MCF 10A (cell line): ENCODE results near the gene CTXN3. TPM values are rescaled to one million over a fixed set of nuclear protein-coding genes. Genes with fewer than 3 reads are reported as not detected.

ENCODE experiments used
- Bru-seq: library from RNA; stranded (reverse); fragments of 400-500 nt; gene quantifications from one replicate; lab custom pipeline; 2021; lab: Mats Ljungman, UMichigan
- BruChase-seq, 2 experiments: library from RNA; stranded (reverse); fragments of 400-500 nt; gene quantifications; one replicate each; lab custom pipeline; 2021; lab: Mats Ljungman, UMichigan
- BruUV-seq: library from RNA; stranded (reverse); fragments of 400-500 nt; replicated peaks from 2 replicates; lab custom pipeline; 2021; lab: Mats Ljungman, UMichigan
- CTCF ChIA-PET: fragments of 300-600 bp; sonication (Branson Sonifier 250); formaldehyde crosslinking; extraction: SDS; loops from one replicate; lab custom pipeline; 2021; ENCODE audit warnings: antibody characterized with exemption, inconsistent platforms; lab: Yijun Ruan, JAX
- POLR2A ChIA-PET: fragments of 300-600, 350-650 bp; sonication (Branson Sonifier 250); formaldehyde crosslinking; extraction: SDS; loops from one replicate; lab custom pipeline; 2020; ENCODE audit warnings: antibody characterized with exemption, inconsistent platforms; lab: Yijun Ruan, JAX
- DNase-seq: peaks from one replicate; pipeline ENCODE4 v3.0.0-alpha.2; 2018; ENCODE audit not compliant: unreplicated experiment
- H3K27ac Mint-ChIP-seq: one replicate; pipeline ENCODE4 v1.8.0; 2022; ENCODE audit warnings: mild to moderate bottlenecking, low read depth, mixed read lengths; ENCODE audit not compliant: unreplicated experiment
- H3K27me3 Mint-ChIP-seq: one replicate; pipeline ENCODE4 v1.8.0; 2022; ENCODE audit warnings: mixed read lengths; ENCODE audit not compliant: insufficient read depth, unreplicated experiment
- H3K36me3 Mint-ChIP-seq: one replicate; pipeline ENCODE4 v1.8.0; 2022; ENCODE audit warnings: mild to moderate bottlenecking, moderate library complexity, mixed read lengths; ENCODE audit not compliant: insufficient read depth, unreplicated experiment
- H3K4me1 Mint-ChIP-seq: one replicate; pipeline ENCODE4 v1.8.0; 2022; ENCODE audit warnings: mixed read lengths; ENCODE audit not compliant: insufficient read depth, unreplicated experiment
- H3K4me3 Mint-ChIP-seq: one replicate; pipeline ENCODE4 v1.8.0; 2022; ENCODE audit warnings: mild to moderate bottlenecking, moderate library complexity, mixed read lengths; ENCODE audit not compliant: unreplicated experiment
- H3K9me3 Mint-ChIP-seq: one replicate; pipeline ENCODE4 v1.8.0; 2022; ENCODE audit warnings: mixed read lengths; ENCODE audit not compliant: unreplicated experiment
- CTCF ChIP-seq: fragments of 200-600 bp; IDR thresholded peaks from one replicate; pipeline ENCODE4 v1.8.0; 2022; ENCODE audit warnings: antibody characterized with exemption, mild to moderate bottlenecking; ENCODE audit not compliant: unreplicated experiment
- intact Hi-C: fragments of 100-400 bp; cut with micrococcal nuclease; formaldehyde crosslinking; loops from 2 replicates; pipeline ENCODE4 v1.14.1; 2022
- long read RNA-seq: library from polyadenylated mRNA; stranded (forward); transcript quantifications from one replicate; pipeline ENCODE4 v2.0.0, GENCODE V29; 2022
- total RNA-seq: library from RNA; stranded (reverse); gene quantifications from 2 replicates; pipeline ENCODE4 v1.2.3, GENCODE V29; 2022

CTXN3 gene
- total RNA-seq, result not detected in 2 replicates
- Bru-seq, nascent RNA, result not detected
- not detected for BruChase-seq, experiment 1, labeled RNA remaining after a 6-hour chase
- BruChase-seq, experiment 2, labeled RNA remaining after a 2-hour chase, result not detected
- long read RNA-seq, result 0 reads

- DNase-seq, result no peak
- intact Hi-C loops, result no loop called here
- no peak within 1 kb of the TSS for H3K4me3 Mint-ChIP-seq
- H3K4me1 Mint-ChIP-seq, result peaks cover 7% of the 10 kb centered on the region
- no peak for TF ChIP-seq CTCF
- H3K27ac Mint-ChIP-seq, result no peak within 1 kb of the TSS
- ChIA-PET CTCF (interaction anchor here (0.8 to 1.1 kb wide), 2 partner anchors 10 to 55 kb away, joined by 4 read pairs; no protein-coding TSS in a partner anchor), POLR2A (no interaction called here)
- BruUV-seq, result no TSS peak
- no peaks in the 10 kb centered on the region for H3K36me3 Mint-ChIP-seq
- peaks cover 8% of the 10 kb centered on the region for H3K27me3 Mint-ChIP-seq
- H3K9me3 Mint-ChIP-seq, result no peaks in the 10 kb centered on the region
Measured at GRCh38 chr5:127649018-127649439, at the start of gene CTXN3. Gene CTXN3, plus strand, starts transcription at chr5:127649082. Its CDS starts 8,440 bp downstream, at chr5:127657522.

GRCh38 chr5:127599320-127599719, 49.6 kb upstream of the CTXN3 start:
- no peak for DNase-seq

GRCh38 chr5:127599847-127600246, 49.0 kb upstream of the CTXN3 start:
- BruUV-seq, result no TSS peak
- no peak for DNase-seq
- CTCF ChIA-PET, result interaction anchor here (1.0 to 1.8 kb wide), 4 partner anchors 10 to 36 kb away, joined by 3 to 7 read pairs (median 4); no protein-coding TSS in a partner anchor
- no peak for TF ChIP-seq CTCF
- H3K27ac Mint-ChIP-seq, result no peak overlapping the region
- H3K4me3 Mint-ChIP-seq, result no peak overlapping the region
- peaks cover 15% of the 10 kb centered on the region for H3K27me3 Mint-ChIP-seq
- POLR2A ChIA-PET, result no interaction called here
- no peaks in the 10 kb centered on the region for H3K4me1 Mint-ChIP-seq
- no peaks in the 10 kb centered on the region for H3K36me3 Mint-ChIP-seq
- intact Hi-C loops, result no loop called here
- no peaks in the 10 kb centered on the region for H3K9me3 Mint-ChIP-seq

More at GRCh38 chr5:127599320-127599719, 49.6 kb upstream of the CTXN3 start:
- CTCF ChIA-PET, result interaction anchor here (1.1 to 1.8 kb wide), 4 partner anchors 26 to 602 kb away, joined by 3 to 7 read pairs (median 4); no protein-coding TSS in a partner anchor
- TF ChIP-seq CTCF, result no peak
- Mint-ChIP-seq H3K4me1 (no peaks in the 10 kb centered on the region), H3K9me3 (no peaks in the 10 kb centered on the region), H3K27me3 (peaks cover 15% of the 10 kb centered on the region), H3K36me3 (no peaks in the 10 kb centered on the region), H3K27ac (no peak overlapping the region), H3K4me3 (no peak overlapping the region)
- BruUV-seq, result no TSS peak
- POLR2A ChIA-PET, result no interaction called here
- intact Hi-C loops, result no loop called here

GRCh38 chr5:127601111-127601510, 47.8 kb upstream of the CTXN3 start:
- H3K4me1 Mint-ChIP-seq, result no peaks in the 10 kb centered on the region
- no peak for TF ChIP-seq CTCF
- H3K4me3 Mint-ChIP-seq, result no peak overlapping the region
- H3K27ac Mint-ChIP-seq, result no peak overlapping the region
- DNase-seq, result no peak
- H3K27me3 Mint-ChIP-seq, result peaks cover 15% of the 10 kb centered on the region
- ChIA-PET POLR2A (interaction anchor here (0.6 to 0.7 kb wide), 2 partner anchors 16 to 1028 kb away, joined by 3 read pairs; no protein-coding TSS in a partner anchor), CTCF (interaction anchor here (0.7 to 1.8 kb wide), 2 partner anchors 8 to 28 kb away, joined by 3 to 7 read pairs; no protein-coding TSS in a partner anchor)
- H3K36me3 Mint-ChIP-seq, result no peaks in the 10 kb centered on the region
- intact Hi-C loops, result no loop called here
- no TSS peak for BruUV-seq
- H3K9me3 Mint-ChIP-seq, result no peaks in the 10 kb centered on the region
